ENCODE measurements around the gene CACNB2. TPM values are rescaled to one million over a fixed set of nuclear protein-coding genes. Genes with fewer than 3 reads are reported as not detected.

Gene CACNB2
- total RNA-seq, 1 experiment from 2014 or later: not detected

- no peak overlapping the region for H3K27ac ChIP-seq
- DNase-seq: no peak
- H4K20me1 ChIP-seq (ENCODE audit: insufficient read depth): no peaks in the 10 kb centered on the region
- H3K4me2 ChIP-seq: no peak overlapping the region
- no peak overlapping the region for H2AFZ ChIP-seq
- no peak for TF ChIP-seq EZH2 (IDR thresholded peaks at IDR 0.05; ENCODE audit: low read depth)
- no peak for TF ChIP-seq CTCF (conservative IDR thresholded peaks at IDR 0.05)
- H3K9me3 ChIP-seq (ENCODE audit: insufficient read depth, low read depth): no peaks in the 10 kb centered on the region
- no peaks in the 10 kb centered on the region for H3K36me3 ChIP-seq (ENCODE audit: low read depth)
- CTCF ChIA-PET: no interaction called here
- intact Hi-C loops (cut with micrococcal nuclease; ENCODE audit: unreplicated experiment): no loop called here
- POLR2A ChIA-PET (ENCODE audit: unreplicated experiment): interaction anchor here (0.5 kb wide), 1 partner anchor 570 kb away, joined by 3 read pairs; no protein-coding TSS in a partner anchor
- BruUV-seq (replicated peaks): no TSS peak
- no peaks in the 10 kb centered on the region for H3F3A ChIP-seq (ENCODE audit: insufficient read depth, low read depth)
- H3K27me3 ChIP-seq (ENCODE audit: insufficient read depth, low read depth): no peaks in the 10 kb centered on the region
- no peaks in the 10 kb centered on the region for H3K79me2 ChIP-seq (ENCODE audit: low read depth)
- H3K4me1 ChIP-seq (replicated peaks; ENCODE audit: insufficient read depth): no peaks in the 10 kb centered on the region
- no peaks in the 10 kb centered on the region for H3K9me2 ChIP-seq (ENCODE audit: insufficient read depth)
- no peak overlapping the region for H3K4me3 ChIP-seq
These were observed 281.6 kb downstream of the CACNB2 start for GRCh38 chr10:18421726-18422293.

GRCh38 chr10:18423058-18423637 is 282.9 kb downstream of the CACNB2 start:
- Histone ChIP-seq H3K27me3 (ENCODE audit: insufficient read depth, low read depth) (no peaks in the 10 kb centered on the region), H3K79me2 (ENCODE audit: low read depth) (no peaks in the 10 kb centered on the region), H3K27ac (no peak overlapping the region), H3K4me3 (no peak overlapping the region), H3K4me2 (no peak overlapping the region), H3K4me1 (replicated peaks; ENCODE audit: insufficient read depth) (no peaks in the 10 kb centered on the region), H3K36me3 (ENCODE audit: low read depth) (no peaks in the 10 kb centered on the region), H3F3A (ENCODE audit: insufficient read depth, low read depth) (no peaks in the 10 kb centered on the region), H3K9me2 (ENCODE audit: insufficient read depth) (no peaks in the 10 kb centered on the region), H4K20me1 (ENCODE audit: insufficient read depth) (no peaks in the 10 kb centered on the region), H3K9me3 (ENCODE audit: insufficient read depth, low read depth) (no peaks in the 10 kb centered on the region), H2AFZ (no peak overlapping the region)
- intact Hi-C loops (cut with micrococcal nuclease; ENCODE audit: unreplicated experiment): no loop called here
- TF ChIP-seq EZH2 (IDR thresholded peaks at IDR 0.05; ENCODE audit: low read depth): no peak
- no peak for TF ChIP-seq CTCF (conservative IDR thresholded peaks at IDR 0.05)
- POLR2A ChIA-PET (ENCODE audit: unreplicated experiment): no interaction called here
- no TSS peak for BruUV-seq (replicated peaks)
- no peak for DNase-seq
- CTCF ChIA-PET: no interaction called here

GRCh38 chr10:18424200-18424599 is 284.0 kb downstream of the CACNB2 start:
- no TSS peak for BruUV-seq (replicated peaks)
- H3K27me3 ChIP-seq (ENCODE audit: insufficient read depth, low read depth): no peaks in the 10 kb centered on the region
- H3K36me3 ChIP-seq (ENCODE audit: low read depth): no peaks in the 10 kb centered on the region
- ChIA-PET POLR2A (ENCODE audit: unreplicated experiment) (no interaction called here), CTCF (no interaction called here)
- no peaks in the 10 kb centered on the region for H3K4me1 ChIP-seq (replicated peaks; ENCODE audit: insufficient read depth)
- no peak overlapping the region for H2AFZ ChIP-seq
- H3K79me2 ChIP-seq (ENCODE audit: low read depth): no peaks in the 10 kb centered on the region
- DNase-seq: no peak
- intact Hi-C loops (cut with micrococcal nuclease; ENCODE audit: unreplicated experiment): no loop called here
- no peak overlapping the region for H3K27ac ChIP-seq
- H3K4me3 ChIP-seq: no peak overlapping the region
- H3F3A ChIP-seq (ENCODE audit: insufficient read depth, low read depth): no peaks in the 10 kb centered on the region
- H3K9me3 ChIP-seq (ENCODE audit: insufficient read depth, low read depth): no peaks in the 10 kb centered on the region
- H3K4me2 ChIP-seq: no peak overlapping the region
- no peak for TF ChIP-seq CTCF (conservative IDR thresholded peaks at IDR 0.05)
- no peak for TF ChIP-seq EZH2 (IDR thresholded peaks at IDR 0.05; ENCODE audit: low read depth)
- H3K9me2 ChIP-seq (ENCODE audit: insufficient read depth): no peaks in the 10 kb centered on the region
- no peaks in the 10 kb centered on the region for H4K20me1 ChIP-seq (ENCODE audit: insufficient read depth)
